Tibial nerve (tissue), 4 donors: ENCODE measurements around the gene LRRC8E. TPM values are rescaled to one million over a fixed set of nuclear protein-coding genes. Genes with fewer than 3 reads are reported as not detected.

Source experiments
- DNase-seq, 2 donors: peaks; one replicate each; pipeline ENCODE4 v3.0.0-alpha.2; 2019; ENCODE audit warnings: low spot score in 2 of 2
- H3K27ac ChIP-seq, 4 donors: fragments of 200-600 bp; sonication (generic) in 3 of 4; one replicate each; pipeline ENCODE4 v1.5.1; 2017 to 2019; ENCODE audit warnings: mild to moderate bottlenecking in 1 of 4
- H3K27me3 ChIP-seq, 2 donors: fragments of 200-600 bp; sonication (generic) in 1 of 2; one replicate each; pipeline versions ENCODE4 v1.5.1 to v1.6.0; 2017 to 2019
- H3K36me3 ChIP-seq, 3 donors: fragments of 200-600 bp; sonication (generic); one replicate each; pipeline ENCODE4 v1.5.1; 2018 to 2019
- H3K4me1 ChIP-seq, 4 donors: fragments of 200-600 bp; sonication (generic) in 3 of 4; one replicate each; pipeline ENCODE4 v1.5.1; 2017 to 2019
- H3K4me3 ChIP-seq, 4 donors: fragments of 200-600 bp; sonication (generic) in 3 of 4; one replicate each; pipeline ENCODE4 v1.5.1; 2017 to 2019; ENCODE audit warnings: mild to moderate bottlenecking in 1 of 4, moderate library complexity in 1 of 4
- H3K9me3 ChIP-seq, 4 donors: fragments of 200-600 bp; sonication (generic) in 3 of 4; one replicate each; pipeline ENCODE4 v1.5.1; 2017 to 2019
- CTCF ChIP-seq, 5 experiments: fragments of 200-600 bp in 3 of 5; fragments of 450-650 bp in 2 of 5; sonication (generic) in 3 of 5; IDR thresholded peaks; one replicate each; pipeline ENCODE4 v1.5.1; 2016 to 2019; ENCODE audit warnings: antibody characterized with exemption in 5 of 5, mild to moderate bottlenecking in 3 of 5, moderate library complexity in 2 of 5
- EP300 ChIP-seq, 2 donors: sonication (generic); formaldehyde crosslinking; IDR thresholded peaks; one replicate each; pipeline ENCODE4 v1.6.1; 2017; ENCODE audit warnings: antibody characterized with exemption in 2 of 2, mild to moderate bottlenecking in 1 of 2
- POLR2A ChIP-seq, 2 donors: fragments of 450-650 bp; IDR thresholded peaks; one replicate each; pipeline ENCODE4 v1.6.1; 2017; ENCODE audit warnings: antibody characterized with exemption in 2 of 2, mild to moderate bottlenecking in 2 of 2, moderate library complexity in 2 of 2
- WGBS, 2 donors: methylation state at CpG; one replicate each; pipeline ENCODE4 v1.1.5; 2018; 5-methylcytosine and 5-hydroxymethylcytosine counted together
- total RNA-seq, 4 donors: library from RNA; depleted of rRNA; stranded (reverse); fragments of >200 nt; gene quantifications; one replicate each; pipeline ENCODE4 v1.1.0, GENCODE V29; 2016

The LRRC8E gene
- total RNA-seq, 4 donors from 2014 or later = 0.59 to 1.2 TPM; not detected in 2

- Histone ChIP-seq H3K27me3 (no peaks in the 10 kb centered on the region), H3K27ac (no peak overlapping the region), H3K4me3 (no peak overlapping the region), H3K36me3 (peaks cover 0 to 8% (median 0%) of the 10 kb centered on the region in 3 donors), H3K4me1 (peaks cover 0 to 30% (median 16%) of the 10 kb centered on the region in 4 donors), H3K9me3 (no peaks in the 10 kb centered on the region)
- 87 to 95% methylated on average over 7 of the region's 7 CpGs for WGBS, 2 donors
- TF ChIP-seq EP300 (IDR thresholded peaks at IDR 0.05) (no peak), POLR2A (IDR thresholded peaks at IDR 0.05) (no peak), CTCF (IDR thresholded peaks at IDR 0.05) (no peak)
- DNase-seq = no peak
These were observed 13.0 kb downstream of the LRRC8E start for GRCh38 chr19:7901337-7901736.

GRCh38 chr19:7902796-7903243 is 14.5 kb downstream of the LRRC8E start:
- Histone ChIP-seq H3K4me1 (peaks cover 0 to 43% (median 16%) of the 10 kb centered on the region in 4 donors), H3K4me3 (peak overlapping the region; percentile 43 to 82 (median 62)), H3K27me3 (no peaks in the 10 kb centered on the region), H3K27ac (peak overlapping the region; percentile 19 to 92 (median 85)), H3K36me3 (peaks cover 0 to 22% (median 0%) of the 10 kb centered on the region in 3 donors), H3K9me3 (no peaks in the 10 kb centered on the region)
- no peak for TF ChIP-seq CTCF (IDR thresholded peaks at IDR 0.05)
- no peak for TF ChIP-seq EP300 (IDR thresholded peaks at IDR 0.05)
- TF ChIP-seq POLR2A (IDR thresholded peaks at IDR 0.05) = no peak
- 13 to 27% methylated on average over 11 to 19 of the region's 20 CpGs for WGBS, 2 donors
- no peak for DNase-seq

GRCh38 chr19:7903244-7904073 is 15.1 kb downstream of the LRRC8E start, which contains the start of gene MAP2K7:
TSS of gene MAP2K7 (plus strand) at chr19:7903877. CDS start at chr19:7903945, 68 bp downstream.
- H3K36me3 ChIP-seq = peaks cover 0 to 26% (median 0%) of the 10 kb centered on the region in 3 donors
- 0 to 1% methylated on average over 58 to 64 of the region's 89 CpGs for WGBS, 2 donors
- TF ChIP-seq EP300 (IDR thresholded peaks at IDR 0.05) (peak; percentile 81 to 97), CTCF (IDR thresholded peaks at IDR 0.05) (peak; percentile 51 to 88 (median 61)), POLR2A (IDR thresholded peaks at IDR 0.05) (peak; percentile 75 to 90)
- peak; percentile 99 for DNase-seq
- no peaks in the 10 kb centered on the region for H3K9me3 ChIP-seq
- peak within 1 kb of the TSS; percentile 69 to 90 (median 76) for H3K4me3 ChIP-seq
- peak within 1 kb of the TSS; percentile 83 to 92 (median 88) for H3K27ac ChIP-seq
- peaks cover 0 to 49% (median 16%) of the 10 kb centered on the region in 4 donors for H3K4me1 ChIP-seq
- no peaks in the 10 kb centered on the region for H3K27me3 ChIP-seq

- H3K36me3 ChIP-seq = peaks cover 0 to 35% (median 0%) of the 10 kb centered on the region in 3 donors
- H3K27me3 ChIP-seq = no peaks in the 10 kb centered on the region
- H3K9me3 ChIP-seq = no peaks in the 10 kb centered on the region
- 23 to 38% methylated on average over 21 to 23 of the region's 68 CpGs for WGBS, 2 donors
- H3K4me3 ChIP-seq = peak overlapping the region; percentile 69 to 90 (median 76)
- TF ChIP-seq POLR2A (IDR thresholded peaks at IDR 0.05) (no peak), EP300 (IDR thresholded peaks at IDR 0.05) (no peak), CTCF (IDR thresholded peaks at IDR 0.05) (no peak)
- no peak for DNase-seq
- peaks cover 0 to 50% (median 16%) of the 10 kb centered on the region in 4 donors for H3K4me1 ChIP-seq
- peak overlapping the region; percentile 83 to 92 (median 88) for H3K27ac ChIP-seq
These were observed 16.0 kb downstream of the LRRC8E start for GRCh38 chr19:7904074-7905020.
